ENCODE measurements around the gene DCDC1. TPM values are rescaled to one million over a fixed set of nuclear protein-coding genes. Genes with fewer than 3 reads are reported as not detected.

DCDC1 gene
- total RNA-seq, 1 donor from 2014 or later, result 0.44 TPM

- no peak for TF ChIP-seq CTCF (IDR thresholded peaks at IDR 0.05; ENCODE audit: unreplicated experiment)
- Mint-ChIP-seq H3K36me3 (ENCODE audit: low read depth, unreplicated experiment) (no peaks in the 10 kb centered on the region), H3K27me3 (ENCODE audit: unreplicated experiment) (no peaks in the 10 kb centered on the region), H3K9me3 (ENCODE audit: unreplicated experiment) (no peaks in the 10 kb centered on the region), H3K4me1 (ENCODE audit: unreplicated experiment) (no peaks in the 10 kb centered on the region), H3K4me3 (ENCODE audit: unreplicated experiment) (no peak overlapping the region), H3K27ac (ENCODE audit: unreplicated experiment) (no peak overlapping the region)
- DNase-seq (ENCODE audit: low spot score), result no peak
These were observed 433.0 kb downstream of the DCDC1 start for GRCh38 chr11:30936491-30936890.

GRCh38 chr11:30935861-30936260, 433.7 kb downstream of the DCDC1 start:
- DNase-seq (ENCODE audit: low spot score), result no peak
- Mint-ChIP-seq H3K27me3 (ENCODE audit: unreplicated experiment) (no peaks in the 10 kb centered on the region), H3K4me3 (ENCODE audit: unreplicated experiment) (no peak overlapping the region), H3K27ac (ENCODE audit: unreplicated experiment) (no peak overlapping the region), H3K9me3 (ENCODE audit: unreplicated experiment) (no peaks in the 10 kb centered on the region), H3K36me3 (ENCODE audit: low read depth, unreplicated experiment) (no peaks in the 10 kb centered on the region), H3K4me1 (ENCODE audit: unreplicated experiment) (no peaks in the 10 kb centered on the region)
- TF ChIP-seq CTCF (IDR thresholded peaks at IDR 0.05; ENCODE audit: unreplicated experiment), result no peak

GRCh38 chr11:30926130-30926529, 443.4 kb downstream of the DCDC1 start:
- Mint-ChIP-seq H3K36me3 (ENCODE audit: low read depth, unreplicated experiment) (no peaks in the 10 kb centered on the region), H3K27me3 (ENCODE audit: unreplicated experiment) (peaks cover 4% of the 10 kb centered on the region), H3K9me3 (ENCODE audit: unreplicated experiment) (no peaks in the 10 kb centered on the region), H3K4me1 (ENCODE audit: unreplicated experiment) (no peaks in the 10 kb centered on the region), H3K27ac (ENCODE audit: unreplicated experiment) (no peak overlapping the region), H3K4me3 (ENCODE audit: unreplicated experiment) (no peak overlapping the region)
- no peak for TF ChIP-seq CTCF (IDR thresholded peaks at IDR 0.05; ENCODE audit: unreplicated experiment)
- DNase-seq (ENCODE audit: low spot score), result no peak

GRCh38 chr11:30921811-30922210, 447.7 kb downstream of the DCDC1 start:
- no peaks in the 10 kb centered on the region for H3K36me3 Mint-ChIP-seq (ENCODE audit: low read depth, unreplicated experiment)
- no peak for TF ChIP-seq CTCF (IDR thresholded peaks at IDR 0.05; ENCODE audit: unreplicated experiment)
- peaks cover 4% of the 10 kb centered on the region for H3K27me3 Mint-ChIP-seq (ENCODE audit: unreplicated experiment)
- no peaks in the 10 kb centered on the region for H3K4me1 Mint-ChIP-seq (ENCODE audit: unreplicated experiment)
- no peak overlapping the region for H3K27ac Mint-ChIP-seq (ENCODE audit: unreplicated experiment)
- H3K9me3 Mint-ChIP-seq (ENCODE audit: unreplicated experiment), result no peaks in the 10 kb centered on the region
- H3K4me3 Mint-ChIP-seq (ENCODE audit: unreplicated experiment), result no peak overlapping the region
- no peak for DNase-seq (ENCODE audit: low spot score)

GRCh38 chr11:30919389-30920152, 450.0 kb downstream of the DCDC1 start:
- Mint-ChIP-seq H3K9me3 (ENCODE audit: unreplicated experiment) (no peaks in the 10 kb centered on the region), H3K36me3 (ENCODE audit: low read depth, unreplicated experiment) (no peaks in the 10 kb centered on the region), H3K27ac (ENCODE audit: unreplicated experiment) (no peak overlapping the region), H3K4me3 (ENCODE audit: unreplicated experiment) (no peak overlapping the region), H3K4me1 (ENCODE audit: unreplicated experiment) (no peaks in the 10 kb centered on the region), H3K27me3 (ENCODE audit: unreplicated experiment) (no peaks in the 10 kb centered on the region)
- DNase-seq (ENCODE audit: low spot score), result no peak
- TF ChIP-seq CTCF (IDR thresholded peaks at IDR 0.05; ENCODE audit: unreplicated experiment), result no peak
